Omental fat pad (tissue), 4 donors: ENCODE data around the gene FCF1. TPM values are rescaled to one million over a fixed set of nuclear protein-coding genes. Genes with fewer than 3 reads are reported as not detected.

Experiments used
- ATAC-seq: fragments of 150-250 bp; one replicate; pipeline ENCODE4 v1.9.1; 2016; ENCODE audit warnings: mild to moderate bottlenecking, moderate library complexity; ENCODE audit not compliant: low FRiP score
- DNase-seq: peaks from one replicate; pipeline ENCODE4 v3.0.0-alpha.2; 2019; ENCODE audit warnings: low spot score
- CTCF ChIP-seq, 3 donors: fragments of 450-650 bp; IDR thresholded peaks; one replicate each; pipeline ENCODE4 v1.5.1; 2016 to 2017; ENCODE audit warnings: antibody characterized with exemption in 3 of 3, mild to moderate bottlenecking in 3 of 3, moderate library complexity in 2 of 3
- total RNA-seq, 4 donors: library from RNA; depleted of rRNA; stranded (reverse); fragments of >200 nt; gene quantifications; one replicate each; pipeline ENCODE4 v1.1.0, GENCODE V29; 2016

Gene FCF1
- 10 to 100 TPM; 21.7 to 34.2 (median 27.1) TPM for total RNA-seq

GRCh38 chr14:74712499-74713394 lies at the start of gene FCF1, which contains the start of gene AREL1:
Gene FCF1 (plus strand): TSS chr14:74713144. CDS start chr14:74713198, 54 bp downstream.
Gene AREL1 (minus strand): TSS chr14:74713080. CDS start chr14:74685615, 27,465 bp downstream.
- DNase-seq: peak; percentile 64
- no peak for TF ChIP-seq CTCF (IDR thresholded peaks at IDR 0.05)
- peak; percentile 95 for ATAC-seq

GRCh38 chr14:74663884-74664283 lies 49.1 kb upstream of the FCF1 start:
- TF ChIP-seq CTCF (IDR thresholded peaks at IDR 0.05): no peak
- DNase-seq (no peak), ATAC-seq (no peak)

- ATAC-seq: no peak
- no peak for DNase-seq
- TF ChIP-seq CTCF (IDR thresholded peaks at IDR 0.05): no peak
Observed at GRCh38 chr14:74664717-74665116, 48.2 kb upstream of the FCF1 start.

- DNase-seq (no peak), ATAC-seq (no peak)
- TF ChIP-seq CTCF (IDR thresholded peaks at IDR 0.05): no peak
Observed at GRCh38 chr14:74667758-74668157, 45.2 kb upstream of the FCF1 start.

GRCh38 chr14:74669256-74669655 lies 43.7 kb upstream of the FCF1 start:
- no peak for TF ChIP-seq CTCF (IDR thresholded peaks at IDR 0.05)
- ATAC-seq: no peak
- DNase-seq: no peak

GRCh38 chr14:74669846-74670245 lies 43.1 kb upstream of the FCF1 start:
- no peak for ATAC-seq
- TF ChIP-seq CTCF (IDR thresholded peaks at IDR 0.05): no peak
- DNase-seq: no peak
